GM12878 (cell line): Measurements from ENCODE around the gene SCAP. TPM values are rescaled to one million over a fixed set of nuclear protein-coding genes. Genes with fewer than 3 reads are reported as not detected.
A peak's percentile ranks its signal among the peaks of the same experiment; 100 is the strongest.

Experiments used
- ATAC-seq: fragments of 200-7000 bp; cut with Tn5 transposase; 3 replicates; pipeline ENCODE4 v1.9.1; 2020; ENCODE audit warnings: mild to moderate bottlenecking, moderate library complexity
- BruUV-seq: library from RNA; stranded (reverse); fragments of 400-500 nt; replicated peaks from 2 replicates; lab custom pipeline; 2021; lab: Mats Ljungman, UMichigan
- CTCF ChIA-PET: fragments of 300-600 bp; sonication (Branson Sonifier 250); formaldehyde crosslinking; extraction: SDS; loops from one replicate; lab custom pipeline; 2021; ENCODE audit warnings: inconsistent platforms; lab: Yijun Ruan, JAX
- POLR2A ChIA-PET: fragments of 350-600 bp; formaldehyde crosslinking; extraction: SDS; loops from one replicate; lab custom pipeline; 2021; ENCODE audit warnings: inconsistent platforms; lab: Charles Lee
- RAD21 ChIA-PET: fragments of 300-600 bp; sonication (Branson Sonifier 250); formaldehyde crosslinking; loops from one replicate; lab custom pipeline; 2023; ENCODE audit warnings: antibody characterized with exemption; ENCODE audit not compliant: unreplicated experiment; lab: Charles Lee
- SMC1A ChIA-PET: fragments of 300-600 bp; sonication (Branson Sonifier 250); formaldehyde crosslinking; loops from one replicate; lab custom pipeline; 2023; ENCODE audit not compliant: unreplicated experiment, uncharacterized antibody; lab: Charles Lee
- DNase-seq: peaks from one replicate; pipeline ENCODE4 v3.0.0-alpha.2; 2011; ENCODE audit warnings: low read depth, low spot score
- FAIRE-seq: peaks from 3 replicates; lab custom pipeline; 2011; peaks lifted over from hg19 to GRCh38; lab: Jason Lieb, UNC
- H2AFZ ChIP-seq: 2 replicates; pipeline ENCODE4 v1.6.0; 2011; ENCODE audit warnings: low read depth, low read length, control low read depth; ENCODE audit not compliant: control insufficient read depth
- H3K27ac ChIP-seq: 2 replicates; pipeline ENCODE4 v1.5.1; 2011; ENCODE audit warnings: control low read depth; ENCODE audit not compliant: control insufficient read depth, insufficient read depth
- H3K27me3 ChIP-seq, 2 experiments: replicated peaks in 1 of 2; 2 replicates each; pipeline versions ENCODE4 v1.6.0 to v1.6.1; 2011; ENCODE audit warnings: low read length in 1 of 2; ENCODE audit not compliant: control insufficient read depth in 2 of 2, insufficient read depth in 2 of 2
- H3K36me3 ChIP-seq, 2 experiments: 2 replicates each; pipeline ENCODE4 v1.5.1; 2011; ENCODE audit warnings: low read length in 1 of 2; ENCODE audit not compliant: control insufficient read depth in 2 of 2, insufficient read depth in 2 of 2
- H3K4me1 ChIP-seq: 2 replicates; pipeline ENCODE4 v1.6.1; 2011; ENCODE audit warnings: mild to moderate bottlenecking, low read length, moderate library complexity, mixed read lengths; ENCODE audit not compliant: control insufficient read depth, insufficient read depth
- H3K4me2 ChIP-seq: 2 replicates; pipeline ENCODE4 v1.6.0; 2011; ENCODE audit warnings: control low read depth; ENCODE audit not compliant: control insufficient read depth, insufficient read depth
- H3K4me3 ChIP-seq: fragments of 200-600 bp; sonication (generic); 2 replicates; pipeline ENCODE4 v1.5.1; 2016
- H3K79me2 ChIP-seq: 2 replicates; pipeline ENCODE4 v1.6.0; 2011; ENCODE audit warnings: low read length; ENCODE audit not compliant: control insufficient read depth, insufficient read depth
- H3K9ac ChIP-seq: 2 replicates; pipeline ENCODE4 v1.8.0; 2011; ENCODE audit warnings: low read length, control low read depth, mixed read lengths; ENCODE audit not compliant: control insufficient read depth, insufficient read depth
- H3K9me3 ChIP-seq: replicated peaks from 3 replicates; pipeline ENCODE4 v1.5.1; 2011; ENCODE audit warnings: mild to moderate bottlenecking, low read length; ENCODE audit not compliant: control insufficient read depth, insufficient read depth
- H4K20me1 ChIP-seq: 2 replicates; pipeline ENCODE4 v1.6.0; 2011; ENCODE audit not compliant: control insufficient read depth, insufficient read depth
- CHD1 ChIP-seq: IDR thresholded peaks from 2 replicates; pipeline ENCODE4 v1.6.1; 2012; ENCODE audit warnings: low read depth, low read length, improper control_type of control experiment
- YY1 ChIP-seq: IDR thresholded peaks from 2 replicates; pipeline ENCODE4 v1.6.1; 2011; ENCODE audit warnings: low read depth, mild to moderate bottlenecking, low read length
- WGBS: methylation state at CpG from one replicate; pipeline ENCODE4 v1.1.6; 2016; ENCODE audit warnings: low lambda C conversion rate; ENCODE audit not compliant: insufficient replicate concordance, insufficient coverage; ENCODE audit errors: missing lambda C conversion rate; 5-methylcytosine and 5-hydroxymethylcytosine counted together
- in situ Hi-C: fragments of 300-500 bp; cut with MboI; formaldehyde crosslinking; loops from 9 replicates; pipeline ENCODE4 v1.14.3; 2018; ENCODE audit warnings: mixed read lengths
- intact Hi-C: fragments of 100-400 bp; cut with micrococcal nuclease; formaldehyde crosslinking; loops from one replicate; pipeline ENCODE4 v1.14.2; 2022; ENCODE audit not compliant: unreplicated experiment
- polyA plus RNA-seq, 11 experiments: library from polyadenylated mRNA; depleted of rRNA in 4 of 11; unstranded in 6 of 11; stranded (reverse) in 5 of 11; fragments of >200 nt; fragmentation: Nextera tagmentation in 4 of 11; fragmentation: Illumina TruSeq in 1 of 11; extraction: Ambion mirVana in 4 of 11; extraction: Trizol in 1 of 11; gene quantifications; 1 replicate in 1 of 11; 2 replicates in 10 of 11; pipeline versions ENCODE4 v1.2.1 to v1.2.3, GENCODE V29; 2011 to 2016; ENCODE audit warnings: inconsistent platforms in 2 of 11, missing spikeins in 2 of 11, low read depth in 1 of 11
- total RNA-seq, 4 experiments: library from RNA; depleted of rRNA in 3 of 4; stranded (reverse); fragments of >200 nt in 3 of 4; fragmentation: Illumina TruSeq in 1 of 4; extraction: Trizol in 1 of 4; gene quantifications; 2 replicates each; pipeline versions ENCODE4 v1.2.1 to v1.2.3, GENCODE V29; 2013 to 2021

SCAP gene
- total and polyA plus RNA-seq, 10 of the 15 experiments (the other 5 are each of a cell fraction or from before 2014, with no cell fraction given): 1.5 to 64.1 (median 27.9) TPM

DNA sequence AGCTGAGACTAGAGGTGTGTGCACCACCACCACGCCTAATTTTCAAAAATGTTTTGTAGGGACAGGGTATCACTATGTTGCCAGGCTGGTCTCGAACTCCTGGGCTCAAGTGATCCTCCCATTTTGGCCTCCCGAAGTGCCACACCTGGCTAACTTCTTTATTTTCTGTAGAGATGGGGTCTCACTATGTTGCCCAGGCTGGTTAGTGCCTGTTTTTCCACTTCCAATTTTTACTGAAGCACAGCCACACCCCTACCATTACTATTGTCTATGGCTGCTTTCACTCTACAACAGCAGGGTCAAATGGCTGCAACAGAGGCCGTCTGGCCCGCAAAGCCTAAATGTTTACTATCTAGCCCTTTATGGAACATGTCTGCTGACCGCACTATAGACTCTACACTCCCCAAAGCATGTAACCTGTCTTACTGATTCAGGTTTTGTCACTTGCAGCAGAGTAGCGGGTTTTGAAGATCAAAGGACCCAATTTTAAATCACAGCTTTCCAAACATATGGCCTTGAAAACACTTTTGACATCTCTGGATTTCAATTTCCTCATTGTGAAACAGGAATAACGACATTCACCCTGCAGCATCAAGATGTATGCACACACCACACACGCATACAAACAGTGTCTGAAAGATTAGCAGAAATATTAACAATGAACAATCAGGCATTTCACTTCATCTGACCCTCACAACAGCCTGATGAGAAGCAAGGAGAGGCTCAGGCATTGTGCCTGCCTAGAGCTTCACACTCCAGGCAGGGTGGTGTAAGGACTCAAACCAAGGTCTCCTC, 46.1 kb downstream of the SCAP start:
- Histone ChIP-seq H3K27me3 (no peaks in the 10 kb centered on the region), H3K79me2 (no peaks in the 10 kb centered on the region), H4K20me1 (no peaks in the 10 kb centered on the region; the same call in 1 of the 2 replicates), H3K4me2 (no peak overlapping the region), H3K9ac (no peak overlapping the region), H3K4me1 (no peaks in the 10 kb centered on the region), H3K9me3 (no peaks in the 10 kb centered on the region), H3K36me3 (peaks cover 19 to 36% of the 10 kb centered on the region in 2 experiments; a peak in 3 of 4 replicates), H2AFZ (no peak overlapping the region), H3K4me3 (no peak overlapping the region), H3K27ac (no peak overlapping the region)
- intact Hi-C loops (no loop called here), in situ Hi-C loops (no loop called here)
- FAIRE-seq (no peak), ATAC-seq (no peak), DNase-seq (no peak)
- SMC1A ChIA-PET: no interaction called here
- TF ChIP-seq CHD1: no peak
- CTCF ChIA-PET: interaction anchor here (0.5 to 1.1 kb wide), 2 partner anchors 8 to 269 kb away, joined by 3 to 6 read pairs; no protein-coding TSS in a partner anchor
- RAD21 ChIA-PET: no interaction called here
- POLR2A ChIA-PET: no interaction called here
- whole genome bisulfite sequencing: 98% methylated on average over 9 of the region's 9 CpGs
- BruUV-seq: no TSS peak

DNA sequence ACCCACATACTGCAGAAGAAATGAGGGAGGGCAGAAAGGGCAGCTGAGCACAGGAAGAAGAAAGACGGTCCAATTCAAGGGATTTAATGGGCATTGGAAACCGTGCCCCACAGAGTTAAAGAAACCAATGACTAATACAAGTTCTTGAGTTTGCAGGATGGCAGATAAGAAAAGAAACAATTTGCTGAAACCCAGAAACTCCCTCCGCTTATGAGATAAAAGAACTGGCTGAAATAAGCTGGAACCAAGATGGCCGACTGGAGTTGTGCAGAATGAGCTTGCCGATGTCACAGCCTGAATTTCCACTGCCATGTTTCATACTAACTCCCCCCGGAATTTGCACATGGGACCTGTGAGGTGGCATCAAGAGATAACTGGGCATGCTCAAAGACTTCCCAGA, 47.1 kb downstream of the SCAP start:
- no peaks in the 10 kb centered on the region for H3K27me3 ChIP-seq
- H3K27ac ChIP-seq: no peak overlapping the region
- no peak overlapping the region for H3K4me2 ChIP-seq
- WGBS: 88% methylated on average over 6 of the region's 6 CpGs
- RAD21 ChIA-PET: no interaction called here
- no TSS peak for BruUV-seq
- DNase-seq (no peak), FAIRE-seq (no peak)
- H2AFZ ChIP-seq: no peak overlapping the region
- CTCF ChIA-PET: no interaction called here
- no peak overlapping the region for H3K9ac ChIP-seq
- H3K36me3 ChIP-seq: peaks cover 19 to 31% of the 10 kb centered on the region in 2 experiments; a peak in 3 of 4 replicates
- no peak for TF ChIP-seq CHD1
- TF ChIP-seq YY1: 0 out of 2 replicates have a peak, but pooled peaks have one; percentile 25
- TF ChIP-seq, all 136 proteins: peak for 1
- POLR2A ChIA-PET: no interaction called here
- Histone ChIP-seq H3K4me1 (no peaks in the 10 kb centered on the region), H3K4me3 (no peak overlapping the region), H3K9me3 (no peaks in the 10 kb centered on the region), H4K20me1 (no peaks in the 10 kb centered on the region), H3K79me2 (no peaks in the 10 kb centered on the region)
- SMC1A ChIA-PET: no interaction called here
- intact Hi-C loops (no loop called here), in situ Hi-C loops (no loop called here)
- no peak for ATAC-seq
